GM18909 (cell line): ENCODE measurements around the gene EHMT1.
"Not testable (repeated sequence)": the region's sequence is repeated elsewhere in the genome, so short reads cannot be mapped to it uniquely, and the experiment has no call there.

ENCODE experiments used
- ATAC-seq: cut with Tn5 transposase; IDR thresholded peaks from one replicate; pipeline ENCODE4 v1.9.1; 2021; ENCODE audit warnings: mild to moderate bottlenecking; ENCODE audit not compliant: unreplicated experiment, poor library complexity

Gene EHMT1

GRCh38 chr9:137613738-137614523 is 4.9 kb upstream of the EHMT1 start:
- ATAC-seq, result no peak

DNA sequence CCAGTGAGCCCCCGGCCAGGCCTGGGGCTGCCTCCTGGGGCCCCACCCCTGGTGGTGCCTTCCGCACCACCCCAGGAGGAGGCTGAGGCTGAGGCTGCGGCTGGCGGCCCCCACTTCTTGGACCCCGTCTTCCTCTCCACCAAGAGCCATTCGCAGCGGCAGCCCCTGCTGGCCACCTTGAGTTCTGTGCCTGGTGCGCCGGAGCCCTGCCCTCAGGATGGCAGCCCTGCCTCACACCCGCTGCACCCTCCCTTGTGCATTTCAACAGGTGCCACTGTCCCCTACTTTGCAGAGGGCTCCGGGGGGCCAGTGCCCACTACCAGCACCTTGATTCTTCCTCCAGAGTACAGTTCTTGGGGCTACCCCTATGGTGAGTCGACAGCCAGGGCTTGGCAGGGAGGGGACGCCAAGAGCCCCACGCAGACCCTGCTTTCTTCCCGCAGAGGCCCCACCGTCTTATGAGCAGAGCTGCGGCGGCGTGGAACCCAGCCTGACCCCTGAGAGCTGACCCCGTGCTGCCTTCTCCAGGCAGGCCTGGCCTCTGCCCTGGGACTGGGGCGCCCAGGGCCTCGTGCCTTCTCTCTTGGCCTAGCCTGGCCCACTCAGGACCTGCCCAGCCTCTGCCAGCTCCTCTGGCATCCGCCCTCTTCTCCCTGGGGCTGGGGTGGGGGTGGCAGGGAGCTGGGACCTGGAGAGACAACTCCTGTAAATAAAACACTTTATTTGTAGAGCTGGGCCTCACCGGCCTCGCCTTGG is 4.0 kb upstream of the EHMT1 start:
- no peak for ATAC-seq

DNA sequence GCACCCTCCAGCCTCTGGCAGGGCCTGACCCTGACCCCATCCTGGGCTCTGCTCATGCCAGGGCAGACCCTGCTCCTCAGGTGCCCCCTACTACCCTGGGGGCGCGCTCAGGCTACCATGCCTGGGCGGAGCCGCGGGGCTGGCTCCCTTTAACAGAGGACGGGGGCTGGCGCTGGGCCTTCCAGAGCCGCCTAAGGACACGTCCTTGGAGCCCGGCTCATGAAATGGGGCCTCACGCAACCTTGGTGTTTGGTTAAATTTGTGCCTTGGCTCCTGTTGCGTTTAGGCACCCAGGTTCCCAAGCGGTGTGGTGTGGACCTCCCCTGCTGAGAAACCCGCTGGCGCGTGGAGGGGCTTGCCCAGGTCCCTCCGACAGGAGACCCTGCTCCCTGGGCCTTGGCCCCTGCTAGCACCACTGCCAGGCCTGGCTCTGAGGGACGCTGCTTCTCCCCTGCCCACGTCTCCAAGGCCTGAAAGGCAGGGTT is 3.4 kb upstream of the EHMT1 start:
- no peak for ATAC-seq

- peak; percentile 23 for ATAC-seq
Observed at GRCh38 chr9:137619240-137620047, 639 bp downstream of the EHMT1 start.

- ATAC-seq, result no peak
Observed at GRCh38 chr9:137620048-137620405, 1.2 kb downstream of the EHMT1 start.

- no peak for ATAC-seq
Observed at GRCh38 chr9:137620581-137620980, 1.8 kb downstream of the EHMT1 start.

GRCh38 chr9:137621131-137621757 is 2.4 kb downstream of the EHMT1 start:
- ATAC-seq, result no peak

GRCh38 chr9:137622211-137622610 is 3.4 kb downstream of the EHMT1 start:
- ATAC-seq, result not testable (repeated sequence)

DNA sequence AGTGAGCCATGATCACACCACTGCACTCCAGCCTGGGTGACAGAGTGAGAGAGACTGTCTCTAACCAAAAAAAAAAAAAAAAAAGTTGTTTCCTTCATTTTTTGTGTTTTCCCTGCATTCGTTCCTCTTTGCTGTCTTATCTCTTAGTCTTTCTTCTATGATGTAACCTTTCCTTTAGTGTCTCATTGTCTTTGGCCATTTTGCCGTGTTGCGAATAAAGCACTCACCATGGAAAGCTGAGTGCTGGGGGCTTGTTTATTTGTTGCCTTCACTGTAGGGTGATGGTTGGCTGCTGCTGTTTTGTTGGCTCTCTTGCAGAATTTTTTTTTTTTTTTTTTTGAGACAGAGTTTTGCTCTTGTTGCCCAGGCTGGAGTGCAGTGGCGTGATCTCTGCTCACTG is 7.7 kb downstream of the EHMT1 start:
- ATAC-seq, result no peak

DNA sequence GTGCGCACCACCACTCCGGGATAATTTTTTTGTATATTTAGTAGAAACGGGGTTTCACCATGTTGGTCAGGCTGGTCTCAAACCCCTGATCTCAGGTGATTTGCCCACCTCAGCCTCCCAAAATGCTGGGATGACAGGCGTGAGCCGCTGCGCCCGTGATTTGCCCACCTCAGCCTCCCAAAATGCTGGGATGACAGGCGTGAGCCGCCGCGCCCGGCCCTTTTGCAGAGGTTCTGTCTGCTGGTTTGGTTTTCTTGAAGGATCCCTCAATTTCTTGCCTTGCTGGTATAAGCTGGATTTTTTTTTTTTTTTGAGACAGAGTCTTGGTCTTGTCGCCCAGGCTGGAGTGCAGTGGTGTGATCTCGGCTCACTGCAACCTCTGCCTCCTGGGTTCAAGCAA is 8.6 kb downstream of the EHMT1 start:
- ATAC-seq, result not testable (repeated sequence)

GRCh38 chr9:137630126-137630525 is 11.3 kb downstream of the EHMT1 start:
- no peak for ATAC-seq

DNA sequence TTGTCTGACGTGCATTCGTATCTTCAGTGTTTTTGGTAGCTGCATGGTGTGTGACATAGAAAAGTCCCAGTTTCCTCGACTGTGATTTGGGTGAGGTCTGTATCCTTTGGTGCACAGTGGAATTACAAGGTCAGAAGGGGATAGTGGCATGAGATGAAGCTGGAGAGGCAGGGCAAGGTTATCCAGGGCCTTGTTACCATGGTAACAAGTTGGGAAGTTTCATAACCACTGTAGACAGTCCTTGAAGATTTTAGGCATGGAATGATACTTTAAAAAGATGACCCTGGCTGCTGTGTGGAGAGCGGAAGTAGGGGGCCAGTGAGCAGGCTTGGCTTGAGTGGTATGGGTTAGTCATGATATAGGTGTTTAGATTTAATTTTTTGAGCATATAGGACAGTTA is 11.9 kb downstream of the EHMT1 start:
- ATAC-seq, result no peak

DNA sequence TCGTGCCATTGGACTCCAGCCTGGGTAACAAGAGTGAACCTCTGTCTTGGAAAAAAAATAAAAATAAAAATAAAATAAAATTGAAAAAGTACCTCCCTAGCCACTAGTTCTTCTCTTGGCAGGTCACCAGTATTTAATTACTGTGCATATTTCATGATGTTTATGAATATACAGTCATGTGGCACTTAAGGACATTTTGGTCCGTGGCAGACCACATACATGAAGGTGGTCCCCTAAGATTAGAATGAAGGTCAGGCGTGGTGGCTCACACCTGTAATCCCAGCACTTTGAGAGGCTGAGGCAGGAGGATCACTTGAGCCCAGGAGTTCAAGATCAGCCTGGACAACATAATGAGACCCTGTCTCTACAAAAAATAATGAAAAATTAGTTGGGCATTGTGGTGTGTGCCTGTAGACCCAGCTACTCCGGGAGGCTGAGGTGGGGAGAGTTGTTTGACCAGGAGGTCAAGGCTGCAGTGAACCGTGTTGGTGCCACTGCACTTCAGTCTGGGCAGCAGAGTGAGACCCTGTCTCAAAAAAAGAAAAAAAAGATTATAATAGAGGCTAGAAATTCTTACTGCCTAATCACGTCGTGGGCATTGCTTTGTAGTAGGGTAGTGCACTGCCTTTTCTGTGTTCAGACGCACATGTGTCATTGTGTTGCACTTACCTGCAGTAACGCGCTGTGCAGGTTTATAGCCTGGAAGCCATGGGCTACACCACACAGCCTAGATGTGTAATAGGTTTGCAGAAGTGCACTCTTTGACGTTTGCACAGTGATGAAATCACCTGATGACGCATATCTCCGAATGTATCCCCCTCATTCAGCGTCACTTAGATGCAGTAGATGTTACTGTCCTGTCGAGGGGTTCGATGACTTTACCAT is 12.8 kb downstream of the EHMT1 start:
- no peak for ATAC-seq

GRCh38 chr9:137632230-137633161 is 13.7 kb downstream of the EHMT1 start:
- ATAC-seq, result no peak

DNA sequence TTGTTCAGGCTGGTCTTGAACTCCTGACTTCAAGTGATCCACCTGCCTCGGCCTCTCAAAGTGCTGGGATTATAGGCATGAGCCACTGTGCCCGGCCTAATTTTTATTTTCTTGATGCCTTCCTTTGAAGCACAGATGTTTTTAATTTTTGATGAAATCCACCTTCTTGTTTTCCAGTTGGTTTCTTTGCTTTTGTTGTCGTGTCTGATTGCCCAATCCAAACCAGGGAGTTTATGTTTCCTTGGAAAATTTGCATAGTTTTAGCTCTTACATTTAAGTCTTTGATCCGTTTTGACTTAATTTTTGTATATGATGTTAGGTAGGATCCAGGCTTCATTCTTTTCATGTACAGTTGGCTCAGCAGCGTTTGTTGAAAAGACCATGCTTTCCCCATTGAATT is 15.2 kb downstream of the EHMT1 start:
- no peak for ATAC-seq

- no peak for ATAC-seq
Observed at GRCh38 chr9:137638680-137639079, 19.9 kb downstream of the EHMT1 start.

DNA sequence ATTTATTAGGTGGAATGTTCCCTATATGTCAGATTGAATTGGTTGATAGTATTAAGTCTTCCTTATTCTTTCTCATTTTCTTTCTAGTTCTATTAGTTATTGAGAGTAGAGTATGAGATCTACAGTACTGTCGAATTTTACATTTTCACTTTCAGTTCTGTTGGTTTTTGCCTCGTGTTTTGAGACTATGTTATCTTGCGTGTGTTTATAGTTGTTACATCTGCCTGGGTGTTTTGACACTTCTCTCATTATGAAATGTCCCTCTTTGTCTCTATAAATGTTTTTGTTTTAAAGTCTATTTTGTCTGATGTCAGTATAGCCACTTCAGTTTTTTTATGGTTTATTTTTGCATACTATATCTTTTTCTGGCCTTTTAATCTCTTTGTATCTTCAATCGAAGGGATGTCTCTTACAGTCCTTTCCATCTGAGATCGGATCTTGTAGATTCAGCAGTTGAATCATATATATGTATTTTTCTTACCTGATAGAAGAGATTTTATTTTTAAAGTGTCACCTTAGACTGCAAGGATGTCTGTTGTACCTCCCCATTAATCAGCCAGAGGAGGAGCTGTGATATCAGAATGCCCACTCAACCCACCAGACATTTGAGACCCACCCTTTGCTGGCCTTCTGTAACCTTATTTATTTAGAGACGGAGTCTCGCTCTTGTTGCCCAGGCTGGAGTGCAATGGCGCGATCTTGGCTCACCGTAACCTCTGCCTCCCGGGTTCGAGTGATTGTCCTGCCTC is 20.7 kb downstream of the EHMT1 start:
- ATAC-seq, result no peak

- ATAC-seq, result no peak
Observed at GRCh38 chr9:137640862-137641261, 22.1 kb downstream of the EHMT1 start.
